OCI-LY3 (cell line): ENCODE results near the gene RCOR2.
A peak's percentile ranks its signal among the peaks of the same experiment; 100 is the strongest.

Experiments
- H2AFZ ChIP-seq: fragments of 200-600, 300-600 bp; shearing (Covaris generic); 2 replicates; pipeline ENCODE4 v1.6.0; 2014; ENCODE audit warnings: antibody characterized with exemption, low read depth, low read length
- H3K27ac ChIP-seq: fragments of 200-600, 300-600 bp; sonication (generic); 2 replicates; pipeline ENCODE4 v1.5.1; 2014; ENCODE audit warnings: mild to moderate bottlenecking, low read length, moderate library complexity, mixed read lengths
- H3K27me3 ChIP-seq: fragments of 200-600, 300-600 bp; sonication (generic); 2 replicates; pipeline ENCODE4 v1.6.1; 2014; ENCODE audit warnings: low read depth, low read length, mixed read lengths
- H3K36me3 ChIP-seq: fragments of 200-600, 300-600 bp; sonication (generic); replicated peaks from 2 replicates; pipeline ENCODE3; 2014; ENCODE audit warnings: low read depth, low read length, mixed read lengths
- H3K4me1 ChIP-seq: fragments of 300-600, 200-600 bp; sonication (generic); 2 replicates; pipeline ENCODE4 v1.6.1; 2014; ENCODE audit warnings: low read length, mixed read lengths
- H3K4me2 ChIP-seq: fragments of 200-600, 300-600 bp; sonication (generic); 2 replicates; pipeline ENCODE4 v1.6.1; 2014; ENCODE audit warnings: low read length, mixed read lengths
- H3K4me3 ChIP-seq: fragments of 300-600, 200-600 bp; sonication (generic); 2 replicates; pipeline ENCODE4 v1.5.1; 2014; ENCODE audit warnings: antibody characterized with exemption, mild to moderate bottlenecking, low read length, moderate library complexity
- H3K79me2 ChIP-seq: fragments of 300-600, 200-600 bp; shearing (Covaris generic); 2 replicates; pipeline ENCODE4 v1.6.1; 2014; ENCODE audit warnings: mild to moderate bottlenecking, low read length, mixed read lengths
- H3K9ac ChIP-seq: fragments of 300-600, 200-600 bp; shearing (Covaris generic); 2 replicates; pipeline ENCODE4 v1.6.0; 2014; ENCODE audit warnings: mild to moderate bottlenecking, low read length, moderate library complexity
- H3K9me3 ChIP-seq: fragments of 200-600, 300-600 bp; shearing (Covaris generic); 2 replicates; pipeline ENCODE4 v1.6.1; 2014; ENCODE audit warnings: low read length, mixed read lengths; ENCODE audit not compliant: insufficient read depth
- H4K20me1 ChIP-seq: fragments of 200-600, 300-600 bp; sonication (generic); 2 replicates; pipeline ENCODE4 v1.6.1; 2016; ENCODE audit warnings: low read length, mixed read lengths; ENCODE audit not compliant: insufficient read depth
- EZH2phosphoT487 ChIP-seq: fragments of 200-600 bp; shearing (Covaris generic); IDR thresholded peaks from 2 replicates; pipeline ENCODE4 v1.6.1; 2018; ENCODE audit warnings: antibody characterized with exemption, mixed run types, low read depth
- TF ChIP-seq, protein P1 (sequence below): fragments of 200-600, 300-600 bp; sonication (generic); IDR thresholded peaks from 2 replicates; pipeline ENCODE4 v1.5.1; 2014; ENCODE audit warnings: antibody characterized with exemption, low read length, low read depth

Gene RCOR2

DNA sequence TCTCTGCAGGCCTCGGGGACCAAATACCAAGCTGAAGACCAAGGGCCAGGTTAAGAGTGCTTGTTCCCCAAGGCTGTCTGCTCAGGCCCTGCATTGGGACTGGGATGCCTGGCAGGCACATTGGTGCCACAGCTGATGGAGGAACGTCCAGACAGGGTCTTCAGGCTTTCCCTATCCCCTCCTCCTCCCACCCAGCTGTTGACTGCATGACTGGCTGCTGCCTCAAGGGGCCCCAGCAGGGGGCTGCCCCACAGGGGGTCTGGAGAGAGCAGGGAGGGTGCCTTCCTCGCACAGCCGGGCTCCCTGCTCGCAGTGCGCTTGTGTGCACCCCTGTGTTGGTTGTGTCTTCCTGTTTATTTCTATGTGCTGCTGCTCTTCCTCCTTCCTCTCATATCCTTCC lies 9.9 kb downstream of the RCOR2 start:
- no peaks in the 10 kb centered on the region for H3K79me2 ChIP-seq
- H3K9ac ChIP-seq = no peak overlapping the region
- no peak overlapping the region for H2AFZ ChIP-seq
- H3K4me1 ChIP-seq = no peaks in the 10 kb centered on the region
- H3K9me3 ChIP-seq = no peaks in the 10 kb centered on the region
- H3K27ac ChIP-seq = no peak overlapping the region
- no peak for TF ChIP-seq EZH2phosphoT487
- TF ChIP-seq, protein P1, sequence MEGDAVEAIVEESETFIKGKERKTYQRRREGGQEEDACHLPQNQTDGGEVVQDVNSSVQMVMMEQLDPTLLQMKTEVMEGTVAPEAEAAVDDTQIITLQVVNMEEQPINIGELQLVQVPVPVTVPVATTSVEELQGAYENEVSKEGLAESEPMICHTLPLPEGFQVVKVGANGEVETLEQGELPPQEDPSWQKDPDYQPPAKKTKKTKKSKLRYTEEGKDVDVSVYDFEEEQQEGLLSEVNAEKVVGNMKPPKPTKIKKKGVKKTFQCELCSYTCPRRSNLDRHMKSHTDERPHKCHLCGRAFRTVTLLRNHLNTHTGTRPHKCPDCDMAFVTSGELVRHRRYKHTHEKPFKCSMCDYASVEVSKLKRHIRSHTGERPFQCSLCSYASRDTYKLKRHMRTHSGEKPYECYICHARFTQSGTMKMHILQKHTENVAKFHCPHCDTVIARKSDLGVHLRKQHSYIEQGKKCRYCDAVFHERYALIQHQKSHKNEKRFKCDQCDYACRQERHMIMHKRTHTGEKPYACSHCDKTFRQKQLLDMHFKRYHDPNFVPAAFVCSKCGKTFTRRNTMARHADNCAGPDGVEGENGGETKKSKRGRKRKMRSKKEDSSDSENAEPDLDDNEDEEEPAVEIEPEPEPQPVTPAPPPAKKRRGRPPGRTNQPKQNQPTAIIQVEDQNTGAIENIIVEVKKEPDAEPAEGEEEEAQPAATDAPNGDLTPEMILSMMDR = no peak
- H3K4me2 ChIP-seq = no peak overlapping the region
- no peak overlapping the region for H3K4me3 ChIP-seq
- H3K36me3 ChIP-seq = peaks cover 55% of the 10 kb centered on the region
- no peaks in the 10 kb centered on the region for H4K20me1 ChIP-seq
- no peaks in the 10 kb centered on the region for H3K27me3 ChIP-seq

GRCh38 chr11:63906585-63906984 lies 10.4 kb downstream of the RCOR2 start:
- Histone ChIP-seq H3K9me3 (no peaks in the 10 kb centered on the region), H2AFZ (no peak overlapping the region), H3K4me1 (no peaks in the 10 kb centered on the region), H3K9ac (no peak overlapping the region), H3K4me3 (no peak overlapping the region), H3K36me3 (peaks cover 60% of the 10 kb centered on the region), H4K20me1 (no peaks in the 10 kb centered on the region), H3K27ac (no peak overlapping the region), H3K27me3 (no peaks in the 10 kb centered on the region), H3K79me2 (no peaks in the 10 kb centered on the region), H3K4me2 (no peak overlapping the region)
- TF ChIP-seq, protein P1 = peak; percentile 39
- no peak for TF ChIP-seq EZH2phosphoT487

- H3K9ac ChIP-seq = no peak overlapping the region
- no peaks in the 10 kb centered on the region for H3K9me3 ChIP-seq
- H3K36me3 ChIP-seq = peaks cover 65% of the 10 kb centered on the region
- no peak overlapping the region for H3K4me2 ChIP-seq
- H3K27ac ChIP-seq = no peak overlapping the region
- H4K20me1 ChIP-seq = no peaks in the 10 kb centered on the region
- no peaks in the 10 kb centered on the region for H3K4me1 ChIP-seq
- no peaks in the 10 kb centered on the region for H3K27me3 ChIP-seq
- no peaks in the 10 kb centered on the region for H3K79me2 ChIP-seq
- no peak overlapping the region for H3K4me3 ChIP-seq
- no peak overlapping the region for H2AFZ ChIP-seq
- TF ChIP-seq, protein P1 = no peak
- no peak for TF ChIP-seq EZH2phosphoT487
Observed at GRCh38 chr11:63906087-63906486, 10.9 kb downstream of the RCOR2 start.

DNA sequence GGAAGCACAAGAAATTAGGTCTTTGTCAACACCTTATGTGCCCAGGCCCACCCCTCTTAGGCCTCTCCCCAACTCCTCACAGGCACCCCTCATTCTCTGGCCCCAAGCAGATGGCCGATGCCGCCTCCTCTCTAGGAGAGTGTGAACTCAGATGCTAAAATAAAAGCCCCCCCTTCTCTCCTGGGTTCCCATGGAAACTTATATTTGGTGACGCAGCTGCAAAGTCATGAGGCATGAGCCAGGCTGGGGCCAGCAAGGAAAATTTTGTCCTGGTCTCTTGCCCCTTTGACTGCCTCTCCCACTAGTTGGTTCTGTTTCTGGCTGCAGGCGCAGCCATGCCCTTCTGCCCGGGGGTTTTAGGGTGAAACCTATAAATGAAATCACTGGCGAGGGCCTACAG lies 11.8 kb downstream of the RCOR2 start:
- Histone ChIP-seq H3K79me2 (no peaks in the 10 kb centered on the region), H3K4me2 (no peak overlapping the region), H3K4me3 (no peak overlapping the region), H3K27me3 (no peaks in the 10 kb centered on the region), H4K20me1 (no peaks in the 10 kb centered on the region), H2AFZ (no peak overlapping the region), H3K36me3 (peaks cover 74% of the 10 kb centered on the region), H3K27ac (no peak overlapping the region), H3K9me3 (no peaks in the 10 kb centered on the region), H3K9ac (no peak overlapping the region), H3K4me1 (no peaks in the 10 kb centered on the region)
- TF ChIP-seq, protein P1 = no peak
- TF ChIP-seq EZH2phosphoT487 = no peak
